Measurements from ENCODE around the gene MATCAP1. TPM values are rescaled to one million over a fixed set of nuclear protein-coding genes. Genes with fewer than 3 reads are reported as not detected.

The MATCAP1 gene
- total RNA-seq, 2 donors from 2014 or later = 24.0 to 43.0 TPM

DNA sequence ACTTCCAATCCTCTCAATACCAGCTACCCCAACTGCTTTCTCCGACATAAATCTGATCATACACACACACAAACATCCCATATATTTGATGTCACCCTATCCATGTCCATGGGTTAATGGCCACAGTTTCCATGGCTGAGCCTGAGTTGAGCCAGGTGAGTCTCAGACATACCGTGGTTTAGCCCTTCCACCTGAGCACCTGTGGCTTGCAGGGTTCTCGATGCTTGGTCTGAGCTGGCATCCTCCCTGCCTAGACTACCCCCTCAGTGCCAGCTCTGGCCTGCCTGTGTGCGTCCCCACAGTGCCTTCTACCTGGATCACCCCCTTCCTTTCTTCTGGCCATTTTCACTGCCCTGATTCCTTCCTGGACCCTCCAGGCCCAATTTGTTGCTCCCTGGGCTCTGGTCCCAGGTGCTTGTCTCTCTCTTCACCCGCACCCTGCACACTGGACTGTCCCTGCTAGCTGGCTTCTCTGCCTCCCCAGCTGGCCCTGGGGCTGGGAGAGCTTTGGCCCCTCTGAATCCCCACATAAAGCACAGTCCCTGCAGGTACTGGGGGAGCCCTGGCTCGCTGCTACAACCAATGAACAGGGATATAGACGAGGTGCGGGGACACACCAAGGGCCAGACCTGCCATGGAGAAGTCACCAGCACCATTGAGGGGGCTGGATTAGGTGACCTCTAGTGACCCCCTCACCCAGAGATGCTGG is 22.5 kb upstream of the MATCAP1 start:
- no peak overlapping the region for H3K4me3 ChIP-seq
- no peaks in the 10 kb centered on the region for H3K4me1 ChIP-seq
- H3K9me3 ChIP-seq = no peaks in the 10 kb centered on the region
- no peak for TF ChIP-seq CTCF (IDR thresholded peaks at IDR 0.05)
- no peak overlapping the region for H3K9ac ChIP-seq (ENCODE audit: low read depth in 2 of 2, low read length in 2 of 2)
- H3K27ac ChIP-seq = no peak overlapping the region
- intact Hi-C loops (cut with DNase I) = no loop called here
- DNase-seq = no peak
- no peaks in the 10 kb centered on the region for H3K36me3 ChIP-seq
- no peaks in the 10 kb centered on the region for H3K27me3 ChIP-seq

DNA sequence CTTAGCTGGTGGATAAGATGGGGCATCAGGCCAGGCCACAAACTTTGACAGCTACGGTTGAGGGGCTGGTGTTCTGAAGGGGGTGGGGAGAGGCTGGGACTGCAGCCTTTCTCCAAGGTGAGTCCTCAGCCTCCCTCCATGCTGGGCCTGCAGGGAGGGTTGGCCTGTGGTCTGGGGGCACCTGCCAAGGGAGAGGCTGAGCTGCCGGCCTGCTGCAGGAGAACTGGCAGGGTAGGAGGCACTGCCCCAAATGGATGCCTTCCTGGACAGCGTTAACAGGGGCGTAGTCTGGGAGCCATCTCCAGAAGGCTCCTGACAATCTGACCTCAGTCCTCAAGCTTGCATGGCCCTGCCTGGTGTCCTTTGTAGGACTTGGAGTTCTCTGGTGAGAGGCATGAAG is 20.3 kb upstream of the MATCAP1 start:
- H3K9me3 ChIP-seq = no peaks in the 10 kb centered on the region
- TF ChIP-seq CTCF (IDR thresholded peaks at IDR 0.05) = no peak

GRCh38 chr16:67202956-67203493 is 19.3 kb upstream of the MATCAP1 start:
- DNase-seq = no peak
- intact Hi-C loops (cut with DNase I) = no loop called here

More for the DNA sequence above, 20.3 kb upstream of the MATCAP1 start:
- no peak overlapping the region for H3K4me3 ChIP-seq
- intact Hi-C loops (cut with DNase I) = no loop called here
- no peak overlapping the region for H3K9ac ChIP-seq (ENCODE audit: low read depth in 2 of 2, low read length in 2 of 2)
- no peaks in the 10 kb centered on the region for H3K27me3 ChIP-seq
- no peaks in the 10 kb centered on the region for H3K4me1 ChIP-seq
- no peak for DNase-seq
- no peaks in the 10 kb centered on the region for H3K36me3 ChIP-seq
- no peak overlapping the region for H3K27ac ChIP-seq

GRCh38 chr16:67202426-67202825 is 18.7 kb upstream of the MATCAP1 start:
- no peak for TF ChIP-seq CTCF (IDR thresholded peaks at IDR 0.05)
- no peaks in the 10 kb centered on the region for H3K36me3 ChIP-seq

More at GRCh38 chr16:67202956-67203493, 19.3 kb upstream of the MATCAP1 start:
- Histone ChIP-seq H3K4me3 (no peak overlapping the region), H3K27ac (no peak overlapping the region), H3K9ac (ENCODE audit: low read depth in 2 of 2, low read length in 2 of 2) (no peak overlapping the region), H3K27me3 (no peaks in the 10 kb centered on the region), H3K36me3 (no peaks in the 10 kb centered on the region), H3K4me1 (no peaks in the 10 kb centered on the region), H3K9me3 (no peaks in the 10 kb centered on the region)
- no peak for TF ChIP-seq CTCF (IDR thresholded peaks at IDR 0.05)

GRCh38 chr16:67201411-67202345 is 17.9 kb upstream of the MATCAP1 start:
- no peak for DNase-seq
- Histone ChIP-seq H3K36me3 (peaks cover 6% of the 10 kb centered on the region), H3K9me3 (no peaks in the 10 kb centered on the region), H3K4me3 (no peak overlapping the region), H3K27me3 (no peaks in the 10 kb centered on the region), H3K9ac (ENCODE audit: low read depth in 2 of 2, low read length in 2 of 2) (no peak overlapping the region), H3K27ac (no peak overlapping the region), H3K4me1 (no peaks in the 10 kb centered on the region)
- intact Hi-C loops (cut with DNase I) = no loop called here
- no peak for TF ChIP-seq CTCF (IDR thresholded peaks at IDR 0.05)

More at GRCh38 chr16:67202426-67202825, 18.7 kb upstream of the MATCAP1 start:
- no peaks in the 10 kb centered on the region for H3K9me3 ChIP-seq
- intact Hi-C loops (cut with DNase I) = no loop called here
- H3K27ac ChIP-seq = no peak overlapping the region
- no peak overlapping the region for H3K4me3 ChIP-seq
- no peak overlapping the region for H3K9ac ChIP-seq (ENCODE audit: low read depth in 2 of 2, low read length in 2 of 2)
- DNase-seq = no peak
- no peaks in the 10 kb centered on the region for H3K4me1 ChIP-seq
- H3K27me3 ChIP-seq = no peaks in the 10 kb centered on the region
